Mesothelial cell of epicardium (in vitro differentiated cells): ENCODE data around the gene VPS26B. TPM values are rescaled to one million over a fixed set of nuclear protein-coding genes. Genes with fewer than 3 reads are reported as not detected.
A peak's percentile ranks its signal among the peaks of the same experiment; 100 is the strongest.

ENCODE experiments used
- DNase-seq, 2 experiments: peaks; one replicate each; pipeline ENCODE4 v3.0.0; 2021; ENCODE audit warnings: low spot score in 2 of 2; ENCODE audit not compliant: unreplicated experiment in 2 of 2
- H3K27ac Mint-ChIP-seq: 2 replicates; pipeline ENCODE4 v1.8.0; 2021; ENCODE audit warnings: mixed read lengths
- H3K27me3 Mint-ChIP-seq: 2 replicates; pipeline ENCODE4 v1.8.0; 2021; ENCODE audit warnings: low read depth, mixed read lengths
- H3K36me3 Mint-ChIP-seq: 2 replicates; pipeline ENCODE4 v1.8.0; 2021; ENCODE audit warnings: mixed read lengths
- H3K4me1 Mint-ChIP-seq: 2 replicates; pipeline ENCODE4 v1.8.0; 2021; ENCODE audit warnings: mixed read lengths
- H3K4me3 Mint-ChIP-seq: 2 replicates; pipeline ENCODE4 v1.8.0; 2021; ENCODE audit warnings: mild to moderate bottlenecking, moderate library complexity, mixed read lengths
- H3K9me3 Mint-ChIP-seq: 2 replicates; pipeline ENCODE4 v1.8.0; 2021; ENCODE audit warnings: mixed read lengths
- total RNA-seq: library from RNA; stranded (reverse); gene quantifications from 3 replicates; pipeline ENCODE4 v1.2.1, GENCODE V29; 2021
- TF ChIP-seq, protein P1 (sequence below): fragments of 200-600 bp; sonication (generic); IDR thresholded peaks from one replicate; pipeline ENCODE4 v1.5.0; 2021; ENCODE audit warnings: antibody characterized with exemption; ENCODE audit not compliant: unreplicated experiment

VPS26B gene
- total RNA-seq, 1 donor from 2014 or later: 47.8 TPM

GRCh38 chr11:134267461-134267860 is 43.0 kb downstream of the VPS26B start:
- no peak for DNase-seq
- peaks cover 29% of the 10 kb centered on the region for H3K27me3 Mint-ChIP-seq
- no peaks in the 10 kb centered on the region for H3K9me3 Mint-ChIP-seq
- no peak overlapping the region for H3K27ac Mint-ChIP-seq
- no peaks in the 10 kb centered on the region for H3K36me3 Mint-ChIP-seq
- no peak overlapping the region for H3K4me3 Mint-ChIP-seq
- no peaks in the 10 kb centered on the region for H3K4me1 Mint-ChIP-seq
- TF ChIP-seq, protein P1, sequence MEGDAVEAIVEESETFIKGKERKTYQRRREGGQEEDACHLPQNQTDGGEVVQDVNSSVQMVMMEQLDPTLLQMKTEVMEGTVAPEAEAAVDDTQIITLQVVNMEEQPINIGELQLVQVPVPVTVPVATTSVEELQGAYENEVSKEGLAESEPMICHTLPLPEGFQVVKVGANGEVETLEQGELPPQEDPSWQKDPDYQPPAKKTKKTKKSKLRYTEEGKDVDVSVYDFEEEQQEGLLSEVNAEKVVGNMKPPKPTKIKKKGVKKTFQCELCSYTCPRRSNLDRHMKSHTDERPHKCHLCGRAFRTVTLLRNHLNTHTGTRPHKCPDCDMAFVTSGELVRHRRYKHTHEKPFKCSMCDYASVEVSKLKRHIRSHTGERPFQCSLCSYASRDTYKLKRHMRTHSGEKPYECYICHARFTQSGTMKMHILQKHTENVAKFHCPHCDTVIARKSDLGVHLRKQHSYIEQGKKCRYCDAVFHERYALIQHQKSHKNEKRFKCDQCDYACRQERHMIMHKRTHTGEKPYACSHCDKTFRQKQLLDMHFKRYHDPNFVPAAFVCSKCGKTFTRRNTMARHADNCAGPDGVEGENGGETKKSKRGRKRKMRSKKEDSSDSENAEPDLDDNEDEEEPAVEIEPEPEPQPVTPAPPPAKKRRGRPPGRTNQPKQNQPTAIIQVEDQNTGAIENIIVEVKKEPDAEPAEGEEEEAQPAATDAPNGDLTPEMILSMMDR: no peak

- no peak overlapping the region for H3K27ac Mint-ChIP-seq
- H3K9me3 Mint-ChIP-seq: no peaks in the 10 kb centered on the region
- no peaks in the 10 kb centered on the region for H3K36me3 Mint-ChIP-seq
- H3K4me3 Mint-ChIP-seq: no peak overlapping the region
- peaks cover 34% of the 10 kb centered on the region for H3K27me3 Mint-ChIP-seq
- H3K4me1 Mint-ChIP-seq: no peaks in the 10 kb centered on the region
- no peak for DNase-seq
- TF ChIP-seq, protein P1: no peak
Measured at GRCh38 chr11:134267966-134268365, 43.5 kb downstream of the VPS26B start.

GRCh38 chr11:134270250-134270714 is 45.8 kb downstream of the VPS26B start:
- H3K4me3 Mint-ChIP-seq: no peak overlapping the region
- TF ChIP-seq, protein P1: peak; percentile 17
- no peaks in the 10 kb centered on the region for H3K9me3 Mint-ChIP-seq
- H3K27ac Mint-ChIP-seq: no peak overlapping the region
- no peak for DNase-seq
- H3K4me1 Mint-ChIP-seq: peaks cover 2% of the 10 kb centered on the region
- H3K27me3 Mint-ChIP-seq: peaks cover 57% of the 10 kb centered on the region
- H3K36me3 Mint-ChIP-seq: no peaks in the 10 kb centered on the region

GRCh38 chr11:134271978-134272377 is 47.5 kb downstream of the VPS26B start:
- H3K9me3 Mint-ChIP-seq: no peaks in the 10 kb centered on the region
- H3K36me3 Mint-ChIP-seq: no peaks in the 10 kb centered on the region
- DNase-seq: no peak
- H3K27me3 Mint-ChIP-seq: peaks cover 70% of the 10 kb centered on the region
- H3K4me1 Mint-ChIP-seq: peaks cover 12% of the 10 kb centered on the region
- TF ChIP-seq, protein P1: no peak
- H3K27ac Mint-ChIP-seq: no peak overlapping the region
- no peak overlapping the region for H3K4me3 Mint-ChIP-seq

GRCh38 chr11:134272381-134273316 is 48.2 kb downstream of the VPS26B start:
- Mint-ChIP-seq H3K36me3 (no peaks in the 10 kb centered on the region), H3K4me1 (peaks cover 15% of the 10 kb centered on the region), H3K4me3 (no peak overlapping the region), H3K9me3 (no peaks in the 10 kb centered on the region), H3K27me3 (peaks cover 77% of the 10 kb centered on the region), H3K27ac (no peak overlapping the region)
- TF ChIP-seq, protein P1: no peak
- DNase-seq: no peak
